HL-60 (cell line): ENCODE data around the gene CHRM5.

Source experiments
- GABPA ChIP-seq: IDR thresholded peaks from 2 replicates; pipeline ENCODE4 v1.6.1; 2012; ENCODE audit warnings: low read depth
- POLR2AphosphoS5 ChIP-seq: IDR thresholded peaks from 2 replicates; pipeline ENCODE4 v1.6.1; 2012; ENCODE audit warnings: low read depth
- SPI1 ChIP-seq: IDR thresholded peaks from 2 replicates; pipeline ENCODE4 v1.6.1; 2012; ENCODE audit warnings: low read depth, mild to moderate bottlenecking, borderline replicate concordance
- TF ChIP-seq, protein P1 (sequence below): IDR thresholded peaks from one replicate; pipeline ENCODE4 v1.5.1; 2011; ENCODE audit warnings: low read length, control low read depth, inconsistent platforms; ENCODE audit not compliant: insufficient read depth

GRCh38 chr15:34111488-34111887 lies 143.2 kb downstream of the CHRM5 start:
- no peak for TF ChIP-seq POLR2AphosphoS5
- TF ChIP-seq, protein P1, sequence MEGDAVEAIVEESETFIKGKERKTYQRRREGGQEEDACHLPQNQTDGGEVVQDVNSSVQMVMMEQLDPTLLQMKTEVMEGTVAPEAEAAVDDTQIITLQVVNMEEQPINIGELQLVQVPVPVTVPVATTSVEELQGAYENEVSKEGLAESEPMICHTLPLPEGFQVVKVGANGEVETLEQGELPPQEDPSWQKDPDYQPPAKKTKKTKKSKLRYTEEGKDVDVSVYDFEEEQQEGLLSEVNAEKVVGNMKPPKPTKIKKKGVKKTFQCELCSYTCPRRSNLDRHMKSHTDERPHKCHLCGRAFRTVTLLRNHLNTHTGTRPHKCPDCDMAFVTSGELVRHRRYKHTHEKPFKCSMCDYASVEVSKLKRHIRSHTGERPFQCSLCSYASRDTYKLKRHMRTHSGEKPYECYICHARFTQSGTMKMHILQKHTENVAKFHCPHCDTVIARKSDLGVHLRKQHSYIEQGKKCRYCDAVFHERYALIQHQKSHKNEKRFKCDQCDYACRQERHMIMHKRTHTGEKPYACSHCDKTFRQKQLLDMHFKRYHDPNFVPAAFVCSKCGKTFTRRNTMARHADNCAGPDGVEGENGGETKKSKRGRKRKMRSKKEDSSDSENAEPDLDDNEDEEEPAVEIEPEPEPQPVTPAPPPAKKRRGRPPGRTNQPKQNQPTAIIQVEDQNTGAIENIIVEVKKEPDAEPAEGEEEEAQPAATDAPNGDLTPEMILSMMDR, result no peak
- TF ChIP-seq SPI1, result no peak
- TF ChIP-seq GABPA, result no peak
